HG03196 (cell line): ENCODE measurements around the gene RWDD4.

Experiments used
- ATAC-seq: cut with Tn5 transposase; IDR thresholded peaks from one replicate; pipeline ENCODE4 v1.9.1; 2021; ENCODE audit not compliant: unreplicated experiment

RWDD4 gene

DNA sequence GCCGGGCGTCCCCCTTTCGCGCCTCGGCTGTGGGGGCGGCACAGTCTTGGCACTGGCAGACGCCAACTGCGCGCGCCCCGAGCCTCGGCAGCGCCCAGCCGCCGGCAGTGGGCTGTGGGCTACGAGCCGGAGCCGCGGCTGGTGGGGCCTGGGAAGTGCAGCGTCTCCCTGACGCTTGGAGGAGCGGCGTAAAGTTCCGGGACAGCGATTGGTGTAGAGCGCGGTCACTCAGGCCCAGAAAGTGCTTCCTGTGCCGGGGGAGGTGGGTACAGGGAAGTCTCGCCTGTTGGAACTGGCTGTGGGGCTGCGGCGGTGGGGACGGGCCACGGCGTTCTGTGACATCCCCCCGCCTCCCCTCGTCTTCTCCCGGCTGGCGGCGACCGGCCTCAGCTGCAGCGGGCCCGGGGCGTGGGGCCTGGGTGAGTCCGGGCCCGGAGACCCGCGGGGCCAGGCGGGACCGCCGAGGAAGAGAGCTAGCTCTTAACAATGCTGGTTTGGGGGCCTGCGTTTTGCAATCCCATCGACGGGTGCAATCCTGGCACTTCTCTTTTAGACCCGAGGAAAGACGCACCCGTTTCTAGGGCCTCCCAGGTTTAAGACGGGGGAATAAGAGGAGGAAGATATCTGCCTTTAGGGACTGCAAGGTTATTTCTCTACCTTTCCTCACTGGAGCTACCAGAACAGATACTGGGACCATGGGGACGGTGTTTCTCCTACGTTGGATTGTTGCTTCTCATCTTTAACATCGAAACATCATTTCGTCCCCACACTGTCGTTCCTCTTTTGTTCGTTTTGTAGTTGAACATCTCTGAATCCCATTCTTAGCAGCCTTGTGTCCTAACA is at the start of gene RWDD4, which contains the start of gene TRAPPC11:
RWDD4 (minus strand) TSS at position 157 of the 843 bp plus-strand sequence. CDS start 233 bp downstream, outside the sequence.
TRAPPC11 (plus strand) TSS at position 265 of the 843 bp plus-strand sequence. CDS start 4,575 bp downstream, outside the sequence.
- ATAC-seq: peak; percentile 99

DNA sequence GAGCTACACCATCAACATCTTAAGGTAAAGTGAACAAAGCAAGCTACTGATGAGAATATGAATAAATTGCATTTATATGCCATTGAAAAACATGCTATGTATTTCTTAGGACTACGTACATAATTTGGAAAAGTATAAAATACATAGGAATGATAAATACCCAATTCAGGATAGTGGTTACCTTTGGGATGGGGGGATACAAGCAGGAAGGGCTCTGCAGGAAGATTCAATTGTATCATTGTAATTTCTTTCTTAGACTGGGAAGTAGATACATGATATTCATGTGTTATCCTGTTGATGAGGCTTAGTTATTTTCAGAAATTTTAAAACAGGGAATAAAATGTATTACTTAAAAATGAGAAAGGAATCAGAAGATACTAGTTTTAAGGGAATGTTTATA is 43.5 kb upstream of the RWDD4 start:
- no peak for ATAC-seq

DNA sequence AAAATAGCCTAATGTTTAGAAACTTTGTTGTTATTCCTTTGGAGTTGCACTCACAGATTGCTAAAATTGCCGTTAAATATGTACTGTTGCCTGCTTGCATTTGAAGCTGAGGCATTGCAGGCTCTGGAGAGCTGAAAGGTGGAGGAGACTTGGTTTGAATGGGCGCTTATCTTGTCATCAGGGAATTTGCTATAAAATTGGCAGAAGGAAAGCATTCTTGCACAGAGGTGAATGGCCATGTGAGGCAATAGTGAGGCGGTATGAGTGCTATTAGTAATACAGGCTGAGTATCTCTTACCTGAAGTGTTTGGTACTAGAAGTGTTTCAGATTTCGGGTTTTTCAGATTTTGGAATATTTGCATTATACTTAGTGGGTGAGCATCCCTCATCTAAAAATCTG is 41.4 kb upstream of the RWDD4 start:
- no peak for ATAC-seq

DNA sequence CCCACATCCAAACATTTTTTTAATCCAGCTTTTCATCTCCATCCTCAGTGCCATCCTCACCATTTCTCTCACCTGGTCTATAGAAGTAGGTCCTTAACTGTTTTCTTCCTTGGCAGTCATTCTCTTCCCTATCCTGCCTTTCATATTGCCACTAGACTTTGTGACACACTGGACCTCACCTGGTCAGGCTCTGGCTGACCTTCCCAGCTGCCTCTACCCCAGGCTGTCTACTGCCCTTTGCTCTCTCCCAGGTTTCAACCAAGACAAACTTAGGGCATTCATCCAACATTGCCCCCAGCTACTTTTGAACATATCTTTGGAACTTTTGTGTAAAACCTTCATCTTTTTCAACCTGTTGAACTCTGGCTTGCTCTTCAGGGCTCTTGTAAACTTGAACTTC is 39.9 kb upstream of the RWDD4 start:
- ATAC-seq: no peak

DNA sequence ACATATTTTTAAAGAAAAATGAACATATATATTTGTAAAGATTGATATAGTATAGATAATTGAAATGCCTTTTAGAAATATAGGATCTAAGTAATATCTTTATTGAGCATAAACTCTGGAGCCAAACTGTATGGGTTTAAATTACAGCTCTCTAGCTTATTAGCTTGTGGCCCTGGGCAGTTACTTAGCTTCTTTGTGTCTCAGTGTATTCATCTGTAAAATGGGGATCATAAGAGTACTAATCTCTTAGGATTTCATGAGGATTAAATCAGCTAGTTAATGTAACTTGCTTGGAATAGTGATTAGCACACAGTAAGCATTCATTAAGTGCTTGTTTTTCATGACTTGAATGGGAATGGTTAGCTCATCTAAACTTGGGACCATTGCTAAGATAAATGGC is 32.9 kb upstream of the RWDD4 start:
- no peak for ATAC-seq

DNA sequence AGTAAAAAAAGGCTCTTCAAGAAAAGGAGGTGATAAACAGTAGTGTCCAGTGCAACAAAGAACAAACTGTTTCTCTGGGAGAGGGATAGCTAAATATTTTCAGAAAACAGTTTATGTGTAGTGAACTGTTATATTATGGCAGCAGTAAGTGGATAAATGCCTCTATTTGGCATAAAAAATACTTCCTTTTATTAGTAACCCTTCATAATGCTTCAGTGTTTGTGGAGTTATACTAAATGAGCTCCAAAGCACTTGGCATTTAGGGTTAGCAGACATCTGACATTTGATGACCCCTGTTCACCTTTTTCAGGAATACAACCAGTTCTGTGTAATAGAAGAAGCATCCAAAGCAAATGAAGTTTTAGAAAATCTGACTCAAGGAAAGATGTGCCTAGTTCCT is 32.0 kb upstream of the RWDD4 start:
- ATAC-seq: no peak

DNA sequence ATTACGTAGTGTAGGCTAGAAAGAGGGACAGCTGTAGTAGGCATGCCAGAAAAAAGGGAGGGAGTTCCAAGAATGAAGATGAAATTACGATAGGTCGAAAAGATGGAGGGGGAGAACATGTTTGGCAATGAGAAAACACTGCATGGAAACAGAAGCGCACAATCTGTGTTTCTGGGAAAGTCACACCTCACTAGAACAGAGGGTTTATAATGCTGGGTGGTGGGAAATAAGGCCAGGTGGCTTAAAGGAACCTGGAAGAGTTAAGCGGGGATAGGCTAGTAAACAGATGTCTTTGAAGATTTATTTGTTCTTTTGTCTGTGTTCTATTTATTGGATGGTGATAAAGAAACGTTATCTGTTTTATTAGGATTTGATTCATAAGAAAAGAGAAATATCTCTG is 29.2 kb upstream of the RWDD4 start:
- ATAC-seq: no peak

DNA sequence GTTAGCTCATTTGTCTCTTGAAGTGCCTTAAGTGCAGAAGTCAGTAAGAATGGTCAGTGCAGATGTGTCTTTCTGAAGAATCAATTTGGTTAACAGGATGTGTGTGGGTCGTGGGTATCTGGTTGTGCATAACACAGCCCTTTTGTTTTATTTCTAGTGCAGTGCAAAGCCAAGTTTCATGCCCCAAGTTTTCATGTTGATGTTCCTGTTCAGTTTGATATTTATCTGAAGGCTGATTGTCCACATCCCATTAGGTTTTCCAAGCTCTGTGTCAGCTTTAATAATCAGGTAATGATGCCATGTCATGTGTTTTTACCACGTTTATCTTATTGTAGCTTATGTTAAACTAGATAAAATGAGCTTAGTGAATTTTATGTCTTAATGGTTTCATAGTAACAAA is 27.5 kb upstream of the RWDD4 start:
- ATAC-seq: no peak

DNA sequence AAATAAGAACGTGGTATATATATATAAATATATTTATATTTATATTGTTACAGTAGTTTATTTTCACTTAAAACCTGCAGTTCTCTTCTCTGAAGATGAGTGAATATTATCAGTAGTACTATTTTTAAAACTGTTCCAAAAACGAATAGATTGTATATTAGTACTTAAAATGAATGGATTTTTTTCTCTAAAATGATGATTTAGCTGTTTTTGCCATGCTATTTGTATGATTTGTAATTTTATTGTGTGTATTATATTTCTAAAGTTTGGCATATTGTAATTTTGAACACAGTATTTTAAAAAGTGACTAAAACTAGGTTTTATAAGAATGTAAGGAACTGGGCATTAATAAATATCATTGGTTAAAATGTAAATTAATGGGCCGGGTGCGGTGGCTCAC is 22.1 kb upstream of the RWDD4 start:
- ATAC-seq: no peak

DNA sequence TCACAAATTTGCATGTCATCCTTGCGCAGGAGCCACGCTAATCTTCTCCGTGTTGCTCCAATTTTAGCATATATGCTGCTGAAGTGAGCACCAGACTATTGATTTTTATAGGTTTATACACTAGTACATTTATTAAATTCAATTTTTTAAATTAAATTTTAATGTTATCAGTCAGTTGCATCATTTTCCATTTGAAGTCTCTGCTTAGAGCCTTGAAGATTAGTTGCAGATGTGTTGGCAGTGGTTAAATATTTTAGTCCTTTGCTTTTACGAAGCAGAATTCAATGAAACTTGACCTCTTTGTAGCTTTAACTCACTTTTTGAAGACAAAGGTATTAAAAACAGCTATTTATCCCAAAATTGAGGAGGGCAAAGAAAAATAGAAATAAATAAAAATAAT is 16.6 kb upstream of the RWDD4 start:
- ATAC-seq: no peak

DNA sequence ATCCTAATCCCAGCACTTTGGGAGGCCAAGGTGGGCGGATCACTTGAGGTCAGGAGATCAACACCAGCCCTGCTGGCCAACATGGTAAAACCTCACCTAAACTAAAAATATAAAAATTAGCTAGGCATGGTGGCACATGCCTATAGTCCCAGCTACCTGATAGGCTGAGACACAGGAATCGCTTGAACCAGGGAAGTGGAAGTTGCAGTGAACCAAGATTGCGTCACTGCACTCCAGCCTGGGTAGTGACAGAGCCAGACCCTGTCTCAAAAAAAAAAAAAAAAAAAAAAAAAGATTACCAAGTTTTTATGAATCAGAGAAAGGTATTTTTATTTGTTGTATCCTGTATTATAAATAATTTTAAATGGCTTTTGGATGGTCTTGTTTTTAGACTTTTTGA is 15.2 kb upstream of the RWDD4 start:
- no peak for ATAC-seq

DNA sequence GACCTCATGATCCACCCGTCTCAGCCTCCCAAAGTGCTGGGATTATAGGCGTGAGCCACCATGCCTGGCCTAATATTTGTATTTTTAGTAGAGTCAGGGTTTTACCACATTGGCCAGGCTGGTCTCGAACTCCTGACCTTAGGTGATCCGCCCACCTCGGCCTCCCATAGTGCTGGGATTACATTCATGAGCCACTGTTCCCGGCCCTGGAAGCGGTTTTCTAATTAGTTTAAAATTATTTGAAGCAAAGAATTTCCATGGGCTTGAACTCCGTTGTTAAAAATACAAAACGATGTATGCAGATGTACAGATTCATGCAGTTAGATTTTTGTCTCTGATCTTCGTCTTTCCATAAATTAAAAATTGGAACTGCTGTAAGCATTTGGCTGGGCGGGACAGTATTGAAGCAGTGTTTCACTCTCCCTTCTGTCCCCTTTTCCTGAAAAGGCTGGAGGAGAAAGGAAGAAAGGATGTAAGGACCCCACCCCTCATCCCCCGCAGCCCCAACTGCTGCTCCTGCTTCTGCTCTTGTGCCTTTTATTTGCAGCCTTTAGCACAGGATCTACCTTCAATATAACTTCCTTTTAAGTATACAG is 12.1 kb upstream of the RWDD4 start:
- no peak for ATAC-seq

DNA sequence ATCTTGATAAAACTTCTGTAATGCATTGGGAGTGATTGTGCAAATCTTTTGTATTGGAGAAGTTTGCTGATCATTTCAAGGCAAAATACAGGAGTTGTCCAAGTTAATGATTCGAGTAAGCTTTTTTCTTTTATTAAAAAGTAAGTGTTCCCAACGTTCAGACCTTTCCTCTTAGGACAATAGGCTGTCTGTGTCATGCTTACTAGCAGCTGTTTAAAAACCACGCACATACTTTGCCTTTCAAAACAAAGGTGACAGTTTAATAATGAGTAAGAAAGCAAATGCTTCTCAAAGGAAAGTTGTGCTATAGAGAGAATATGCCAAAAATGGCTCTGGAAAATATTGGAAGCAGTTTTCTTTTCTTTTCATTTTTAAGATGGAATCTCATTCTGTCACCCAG is 11.3 kb upstream of the RWDD4 start:
- ATAC-seq: no peak

DNA sequence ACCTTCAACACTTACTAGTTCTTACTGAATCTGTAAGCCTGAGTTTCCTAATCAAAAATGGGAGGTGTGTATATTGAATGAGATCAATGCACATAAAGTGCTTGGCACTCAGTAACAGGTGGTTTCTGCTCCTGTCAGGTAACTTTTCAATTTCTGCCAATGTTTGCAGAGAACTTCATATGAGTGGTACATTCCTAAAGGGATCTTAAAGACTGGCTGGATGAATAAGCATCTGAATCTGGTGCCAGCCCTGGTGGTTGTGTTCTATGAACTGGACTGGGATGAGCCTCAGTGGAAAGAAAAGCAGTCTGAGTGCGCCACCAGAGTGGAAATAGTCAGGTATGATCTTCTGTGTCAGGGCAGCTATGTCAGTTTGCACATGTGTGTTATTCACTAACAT is 7.1 kb upstream of the RWDD4 start:
- ATAC-seq: no peak

DNA sequence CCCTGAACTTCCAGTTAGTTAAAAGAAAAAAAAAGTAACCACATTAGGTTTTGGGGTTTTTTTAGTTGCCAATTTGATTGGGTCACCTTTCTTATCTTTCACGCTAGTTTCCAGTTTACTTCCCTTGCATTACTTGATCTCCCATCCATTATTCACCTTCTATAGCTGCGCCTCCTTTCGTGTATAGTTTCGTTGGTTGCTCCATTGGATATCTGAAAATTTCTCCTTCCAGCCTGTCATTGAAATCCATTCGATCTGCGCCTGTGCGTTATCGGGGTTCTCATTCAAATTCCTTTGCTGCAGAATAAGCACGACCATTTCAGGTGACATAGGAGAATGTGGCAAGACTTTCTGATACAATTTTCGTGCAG is 872 bp upstream of the RWDD4 start:
- no peak for ATAC-seq

DNA sequence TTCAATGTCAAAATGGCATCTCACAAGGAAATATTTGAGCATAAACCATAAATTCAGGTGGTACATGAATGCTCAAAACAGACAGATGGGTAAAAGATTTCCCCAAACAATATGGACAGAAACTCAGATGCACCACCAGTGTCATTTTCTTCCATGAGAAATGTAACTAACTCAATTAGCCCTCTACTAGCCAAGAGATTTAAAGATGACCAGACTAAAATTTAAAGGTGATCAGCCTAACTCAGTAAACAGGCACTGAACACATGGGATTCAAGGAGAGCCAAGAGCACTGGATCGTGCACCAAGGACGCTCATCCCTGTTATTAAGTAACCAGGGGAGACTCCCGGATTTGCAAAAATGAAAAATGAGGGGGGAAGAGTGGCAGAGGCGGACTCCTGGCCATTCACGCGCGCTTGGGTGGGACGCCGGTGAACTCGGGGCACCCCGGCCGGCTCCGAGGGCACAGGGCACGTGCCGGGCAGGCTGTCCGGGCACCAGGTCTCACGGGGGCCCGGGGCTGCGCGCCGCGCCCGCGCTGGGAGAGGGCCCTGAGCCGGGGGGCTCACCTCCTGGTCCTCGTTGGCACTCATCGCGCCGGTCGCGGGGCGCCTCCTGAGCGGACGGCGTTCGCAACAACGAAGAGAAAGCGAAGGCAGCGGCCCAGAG is 490 bp downstream of the RWDD4 start:
- ATAC-seq: no peak

DNA sequence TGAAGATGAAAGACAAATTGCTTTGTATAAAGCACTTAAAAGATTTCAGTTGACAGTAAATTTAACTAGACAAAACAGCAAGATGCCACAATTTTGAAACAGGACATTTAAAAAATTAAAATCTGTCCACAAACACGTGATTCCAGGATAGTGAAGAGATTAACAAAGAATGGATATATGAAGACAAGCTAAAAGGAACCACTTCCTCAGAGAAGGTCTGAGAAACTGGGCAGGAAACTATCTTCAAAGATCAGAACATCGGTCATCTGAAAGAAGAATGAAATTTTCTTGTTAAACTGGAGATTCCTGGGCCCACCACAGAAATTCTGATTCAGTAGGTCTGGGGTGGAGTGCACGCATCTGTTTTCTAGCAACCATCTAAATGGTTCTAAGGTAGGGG is 1.4 kb downstream of the RWDD4 start:
- no peak for ATAC-seq

DNA sequence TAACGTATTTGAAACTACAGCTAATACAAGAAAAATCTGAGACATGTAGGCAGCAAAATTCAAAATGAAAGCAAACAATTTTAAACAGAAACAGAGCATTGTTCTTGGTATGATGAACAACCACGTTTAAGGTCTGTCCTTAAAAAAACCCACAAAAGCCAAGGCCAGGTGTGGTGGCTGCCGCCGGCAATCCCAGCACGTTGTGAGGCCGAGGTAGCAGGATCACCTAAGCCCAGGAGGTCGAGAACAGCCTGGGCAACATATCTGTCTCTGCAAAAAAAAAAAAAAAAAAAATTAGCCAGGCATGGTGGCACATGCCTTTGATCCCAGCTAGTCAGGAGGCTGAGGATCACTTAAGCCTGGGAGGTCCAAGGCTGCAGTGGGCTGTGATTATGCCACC is 13.7 kb downstream of the RWDD4 start:
- ATAC-seq: no peak

DNA sequence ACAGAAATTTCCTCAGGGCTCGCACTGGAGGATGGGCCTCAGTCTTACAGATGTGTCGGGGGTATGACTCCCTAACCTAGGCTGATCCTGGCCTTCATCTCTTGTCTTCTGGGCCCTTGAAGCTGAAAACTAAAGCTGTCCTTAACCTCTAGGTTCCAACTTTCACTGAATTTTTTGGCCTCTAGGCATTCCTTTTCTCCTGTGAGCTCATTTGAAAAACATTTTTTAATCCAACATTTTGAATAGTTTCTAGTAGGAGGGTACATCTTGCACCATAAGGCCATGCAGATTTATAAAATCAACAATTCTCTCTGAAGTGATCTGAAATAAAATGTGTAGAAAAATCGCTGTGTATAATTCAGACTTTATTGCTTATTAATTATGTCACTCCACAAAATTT is 19.7 kb downstream of the RWDD4 start:
- no peak for ATAC-seq

DNA sequence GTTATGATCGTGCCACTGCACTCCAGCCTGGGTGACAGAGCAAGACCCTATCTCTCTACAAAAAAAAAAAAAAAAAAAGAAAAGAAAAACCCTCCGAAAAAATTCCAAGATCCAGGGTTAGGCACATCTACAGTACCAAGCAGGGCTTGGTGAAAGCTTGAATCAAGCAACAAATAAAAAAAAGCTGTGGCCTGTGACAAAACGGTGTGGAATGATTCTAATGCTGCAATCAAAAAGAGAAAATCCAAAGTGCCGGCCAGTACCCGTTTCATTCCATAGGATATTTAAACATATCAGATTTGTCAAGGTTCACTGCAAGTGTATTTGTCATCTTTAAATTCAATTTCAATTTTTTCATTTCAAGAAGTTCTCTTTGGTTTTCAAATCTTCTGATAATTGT is 20.5 kb downstream of the RWDD4 start:
- no peak for ATAC-seq

DNA sequence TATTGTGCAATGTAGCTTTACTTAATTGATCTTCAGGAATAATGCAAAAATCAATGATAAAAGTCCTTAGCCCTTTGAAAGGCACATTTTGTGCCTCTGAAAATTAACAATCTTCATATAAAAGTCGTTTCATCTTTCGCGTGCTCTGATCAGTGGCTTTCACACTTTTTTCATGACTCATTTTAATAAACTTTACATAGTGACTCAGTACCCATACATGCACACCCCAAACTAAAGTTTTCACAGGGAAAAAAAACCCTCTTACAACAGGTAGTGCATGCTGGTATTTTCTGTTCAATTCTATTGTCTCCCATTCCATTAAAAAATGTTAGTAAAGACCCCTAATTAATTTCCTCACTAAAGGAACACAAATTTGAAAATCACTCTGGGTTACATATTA is 21.5 kb downstream of the RWDD4 start:
- ATAC-seq: no peak

DNA sequence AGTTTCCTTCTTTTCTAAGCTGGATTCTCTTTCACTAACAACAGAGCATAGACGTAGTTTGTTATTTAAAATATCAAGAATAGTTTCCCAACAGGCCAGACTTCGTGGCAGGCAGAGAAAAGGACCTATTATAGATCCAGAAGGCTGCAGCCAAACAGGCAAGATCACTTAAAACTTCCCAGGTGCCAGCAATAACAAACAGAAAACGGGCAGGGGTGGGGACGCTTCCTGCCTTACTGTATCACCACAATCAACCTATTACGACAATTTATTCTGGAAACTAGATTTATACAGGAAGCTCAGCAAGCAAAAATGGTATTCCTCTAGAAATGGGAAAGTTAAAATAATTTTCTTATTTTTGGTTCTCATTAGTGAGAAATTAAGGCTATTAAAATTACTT is 22.1 kb downstream of the RWDD4 start:
- no peak for ATAC-seq
